HG02642 (cell line): Measurements from ENCODE around the gene PROM1.

ENCODE experiments used
- ATAC-seq: cut with Tn5 transposase; IDR thresholded peaks from one replicate; pipeline ENCODE4 v1.9.1; 2021; ENCODE audit warnings: mild to moderate bottlenecking; ENCODE audit not compliant: unreplicated experiment, poor library complexity

The PROM1 gene

GRCh38 chr4:16110661-16111290, 27.0 kb upstream of the PROM1 start:
- no peak for ATAC-seq

- no peak for ATAC-seq
These were observed 26.4 kb upstream of the PROM1 start for GRCh38 chr4:16110199-16110598.

- ATAC-seq = no peak
These were observed 25.4 kb upstream of the PROM1 start for GRCh38 chr4:16109256-16109655.

GRCh38 chr4:16106956-16107355, 23.1 kb upstream of the PROM1 start:
- ATAC-seq = no peak

GRCh38 chr4:16104520-16104919, 20.7 kb upstream of the PROM1 start:
- no peak for ATAC-seq

- no peak for ATAC-seq
These were observed 18.5 kb upstream of the PROM1 start for GRCh38 chr4:16102356-16102755.

- ATAC-seq = no peak
These were observed 17.0 kb upstream of the PROM1 start for GRCh38 chr4:16100833-16101232.

GRCh38 chr4:16092682-16093319, 9.0 kb upstream of the PROM1 start:
- ATAC-seq = no peak

- ATAC-seq = no peak
These were observed 6.4 kb upstream of the PROM1 start for GRCh38 chr4:16090096-16090705.

GRCh38 chr4:16089156-16089555, 5.3 kb upstream of the PROM1 start:
- no peak for ATAC-seq

- no peak for ATAC-seq
These were observed 4.8 kb upstream of the PROM1 start for GRCh38 chr4:16088601-16089000.

- peak; percentile 39 for ATAC-seq
These were observed 2.0 kb upstream of the PROM1 start for GRCh38 chr4:16085822-16086221.

GRCh38 chr4:16082426-16083240, 1.2 kb downstream of the PROM1 start:
- ATAC-seq = no peak

- no peak for ATAC-seq
These were observed 1.8 kb downstream of the PROM1 start for GRCh38 chr4:16082041-16082425.

- peak; percentile 69 for ATAC-seq
These were observed 4.8 kb downstream of the PROM1 start for GRCh38 chr4:16079046-16079445.

- no peak for ATAC-seq
These were observed 5.5 kb downstream of the PROM1 start for GRCh38 chr4:16078195-16078760.

- no peak for ATAC-seq
These were observed 6.0 kb downstream of the PROM1 start for GRCh38 chr4:16077786-16078185.

- no peak for ATAC-seq
These were observed 7.7 kb downstream of the PROM1 start for GRCh38 chr4:16075975-16076757.

GRCh38 chr4:16075061-16075460, 8.8 kb downstream of the PROM1 start:
- ATAC-seq = no peak

- no peak for ATAC-seq
These were observed 11.7 kb downstream of the PROM1 start for GRCh38 chr4:16072168-16072567.
